DND-41 (cell line): Measurements from ENCODE around the gene ABI2.

ENCODE experiments used
- ATAC-seq: fragments of 200-7000 bp; cut with Tn5 transposase; 3 replicates; pipeline ENCODE4 v1.9.1; 2021; ENCODE audit warnings: low read depth; ENCODE audit not compliant: insufficient read depth
- DNase-seq: peaks from one replicate; pipeline ENCODE4 v3.0.0-alpha.2; 2020
- H2AFZ ChIP-seq: 2 replicates; pipeline ENCODE4 v1.6.0; 2012; ENCODE audit warnings: low read depth, low read length
- H3K27ac ChIP-seq: 2 replicates; pipeline ENCODE4 v1.5.1; 2012; ENCODE audit warnings: low read length, inconsistent platforms
- H3K27me3 ChIP-seq: fragments of 200-600 bp; sonication (generic); 2 replicates; pipeline ENCODE4 v1.6.0; 2012; ENCODE audit warnings: low read length, mild to moderate bottlenecking, inconsistent platforms; ENCODE audit not compliant: insufficient read depth, poor library complexity
- H3K36me3 ChIP-seq: 2 replicates; pipeline ENCODE4 v1.5.1; 2012; ENCODE audit warnings: low read length, inconsistent platforms; ENCODE audit not compliant: insufficient read depth
- H3K4me1 ChIP-seq: 2 replicates; pipeline ENCODE4 v1.5.1; 2012; ENCODE audit warnings: mild to moderate bottlenecking, low read length; ENCODE audit not compliant: insufficient read depth
- H3K4me2 ChIP-seq: 2 replicates; pipeline ENCODE4 v1.6.0; 2012; ENCODE audit warnings: mild to moderate bottlenecking, moderate library complexity, low read length, inconsistent platforms; ENCODE audit not compliant: insufficient read depth
- H3K4me3 ChIP-seq, 2 experiments: fragments of 200-600 bp in 1 of 2; shearing (Covaris generic) in 1 of 2; 2 replicates each; pipeline ENCODE4 v1.5.1; 2012 to 2016; ENCODE audit warnings: inconsistent platforms in 2 of 2, low read length in 2 of 2, mild to moderate bottlenecking in 2 of 2, low read depth in 1 of 2, moderate library complexity in 1 of 2
- H3K79me2 ChIP-seq: 2 replicates; pipeline ENCODE4 v1.6.0; 2012; ENCODE audit warnings: low read length, inconsistent platforms; ENCODE audit not compliant: insufficient read depth
- H3K9ac ChIP-seq: 2 replicates; pipeline ENCODE4 v1.6.0; 2012; ENCODE audit warnings: low read depth, mild to moderate bottlenecking, inconsistent platforms, low read length, moderate library complexity
- H3K9me3 ChIP-seq: 2 replicates; pipeline ENCODE4 v1.5.1; 2012; ENCODE audit warnings: low read length, moderate library complexity, mild to moderate bottlenecking, inconsistent platforms; ENCODE audit not compliant: insufficient read depth, severe bottlenecking
- H4K20me1 ChIP-seq: 2 replicates; pipeline ENCODE4 v1.6.0; 2012; ENCODE audit warnings: low read length; ENCODE audit not compliant: insufficient read depth
- EZH2 ChIP-seq: IDR thresholded peaks from 3 replicates; pipeline ENCODE4 v1.6.1; 2012; ENCODE audit warnings: borderline replicate concordance, low read depth, mild to moderate bottlenecking, moderate library complexity, low read length, inconsistent platforms; ENCODE audit not compliant: severe bottlenecking
- TF ChIP-seq, protein P1 (sequence below): IDR thresholded peaks from 2 replicates; pipeline ENCODE4 v1.5.1; 2012; ENCODE audit warnings: borderline replicate concordance, low read length, moderate library complexity, mild to moderate bottlenecking; ENCODE audit not compliant: poor library complexity, severe bottlenecking; ENCODE audit errors: extremely low read depth

Gene ABI2

GRCh38 chr2:203436496-203436895, 108.3 kb downstream of the ABI2 start:
- Histone ChIP-seq H3K4me1 (no peaks in the 10 kb centered on the region), H2AFZ (no peak overlapping the region), H3K9ac (no peak overlapping the region), H3K36me3 (no peaks in the 10 kb centered on the region), H3K27ac (no peak overlapping the region), H3K4me2 (no peak overlapping the region), H3K27me3 (no peaks in the 10 kb centered on the region), H3K9me3 (no peaks in the 10 kb centered on the region), H4K20me1 (no peaks in the 10 kb centered on the region), H3K79me2 (no peaks in the 10 kb centered on the region), H3K4me3 (no peak overlapping the region)
- no peak for TF ChIP-seq EZH2
- TF ChIP-seq, protein P1, sequence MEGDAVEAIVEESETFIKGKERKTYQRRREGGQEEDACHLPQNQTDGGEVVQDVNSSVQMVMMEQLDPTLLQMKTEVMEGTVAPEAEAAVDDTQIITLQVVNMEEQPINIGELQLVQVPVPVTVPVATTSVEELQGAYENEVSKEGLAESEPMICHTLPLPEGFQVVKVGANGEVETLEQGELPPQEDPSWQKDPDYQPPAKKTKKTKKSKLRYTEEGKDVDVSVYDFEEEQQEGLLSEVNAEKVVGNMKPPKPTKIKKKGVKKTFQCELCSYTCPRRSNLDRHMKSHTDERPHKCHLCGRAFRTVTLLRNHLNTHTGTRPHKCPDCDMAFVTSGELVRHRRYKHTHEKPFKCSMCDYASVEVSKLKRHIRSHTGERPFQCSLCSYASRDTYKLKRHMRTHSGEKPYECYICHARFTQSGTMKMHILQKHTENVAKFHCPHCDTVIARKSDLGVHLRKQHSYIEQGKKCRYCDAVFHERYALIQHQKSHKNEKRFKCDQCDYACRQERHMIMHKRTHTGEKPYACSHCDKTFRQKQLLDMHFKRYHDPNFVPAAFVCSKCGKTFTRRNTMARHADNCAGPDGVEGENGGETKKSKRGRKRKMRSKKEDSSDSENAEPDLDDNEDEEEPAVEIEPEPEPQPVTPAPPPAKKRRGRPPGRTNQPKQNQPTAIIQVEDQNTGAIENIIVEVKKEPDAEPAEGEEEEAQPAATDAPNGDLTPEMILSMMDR: no peak
- no peak for DNase-seq
- no peak for ATAC-seq

DNA sequence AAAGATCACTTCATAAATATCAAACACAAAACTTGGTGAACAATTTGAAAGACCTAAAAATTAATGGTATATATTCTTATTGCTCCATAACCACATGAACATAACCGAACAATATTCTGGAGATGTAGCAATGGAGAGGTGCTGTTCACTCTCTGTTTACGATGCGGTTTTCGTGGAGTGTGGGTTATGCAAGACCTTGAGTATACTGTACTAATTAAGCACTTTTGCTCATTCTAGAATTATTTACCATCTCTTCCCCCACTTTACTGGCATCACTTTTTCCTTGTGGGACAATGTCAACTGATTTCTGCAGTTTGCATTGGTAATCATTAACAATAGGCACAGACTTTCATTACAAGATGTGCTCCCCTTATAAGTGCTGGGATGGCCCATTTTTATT, 109.3 kb downstream of the ABI2 start:
- no peak for ATAC-seq
- Histone ChIP-seq H3K27me3 (no peaks in the 10 kb centered on the region), H3K79me2 (no peaks in the 10 kb centered on the region), H3K9ac (no peak overlapping the region), H3K4me1 (no peaks in the 10 kb centered on the region), H4K20me1 (no peaks in the 10 kb centered on the region), H3K36me3 (no peaks in the 10 kb centered on the region), H3K4me3 (no peak overlapping the region), H3K9me3 (no peaks in the 10 kb centered on the region), H2AFZ (no peak overlapping the region), H3K27ac (no peak overlapping the region), H3K4me2 (no peak overlapping the region)
- no peak for DNase-seq
- no peak for TF ChIP-seq EZH2
- TF ChIP-seq, protein P1: no peak

DNA sequence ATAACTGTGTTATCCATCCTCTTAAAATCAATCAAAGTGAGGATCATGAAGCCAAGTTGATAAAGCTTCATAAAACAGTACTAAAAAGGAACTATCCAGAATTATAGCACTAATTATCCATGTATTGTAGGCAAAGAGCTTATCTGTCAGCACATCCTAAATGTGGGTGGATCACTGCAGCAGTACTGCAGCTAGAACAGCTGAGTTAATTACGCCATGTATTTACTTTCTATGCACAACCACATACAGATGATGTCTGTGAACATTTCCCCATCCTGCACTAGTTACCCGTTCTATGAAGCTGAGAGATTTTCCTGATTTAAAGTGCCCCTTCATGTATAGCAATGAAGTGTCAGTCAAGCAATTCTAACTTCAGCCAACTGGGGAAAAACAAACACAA, 110.3 kb downstream of the ABI2 start:
- TF ChIP-seq, protein P1: no peak
- Histone ChIP-seq H3K4me3 (no peak overlapping the region), H2AFZ (no peak overlapping the region), H3K4me2 (no peak overlapping the region), H3K79me2 (no peaks in the 10 kb centered on the region), H3K27ac (no peak overlapping the region), H3K9ac (no peak overlapping the region), H3K9me3 (no peaks in the 10 kb centered on the region), H3K36me3 (no peaks in the 10 kb centered on the region), H4K20me1 (no peaks in the 10 kb centered on the region), H3K27me3 (no peaks in the 10 kb centered on the region), H3K4me1 (no peaks in the 10 kb centered on the region)
- ATAC-seq: no peak
- no peak for DNase-seq

- Histone ChIP-seq H3K4me1 (no peaks in the 10 kb centered on the region), H3K4me2 (no peak overlapping the region), H3K27ac (no peak overlapping the region), H2AFZ (no peak overlapping the region), H3K27me3 (no peaks in the 10 kb centered on the region), H3K9ac (no peak overlapping the region), H3K9me3 (no peaks in the 10 kb centered on the region), H3K36me3 (no peaks in the 10 kb centered on the region), H3K4me3 (no peak overlapping the region), H4K20me1 (no peaks in the 10 kb centered on the region), H3K79me2 (no peaks in the 10 kb centered on the region)
- no peak for DNase-seq
- no peak for ATAC-seq
- TF ChIP-seq, protein P1: no peak
- no peak for TF ChIP-seq EZH2
These were observed 112.5 kb downstream of the ABI2 start for GRCh38 chr2:203440671-203441070.
